GM15510 (cell line): ENCODE data around the gene EPG5.

Experiments
- POLR2A ChIP-seq: IDR thresholded peaks from 3 replicates; pipeline ENCODE4 v1.6.1; 2011; ENCODE audit warnings: borderline replicate concordance; ENCODE audit not compliant: insufficient read length; ENCODE audit errors: extremely low read depth

Gene EPG5

GRCh38 chr18:45821711-45822110 lies 145.4 kb downstream of the EPG5 start:
- no peak for TF ChIP-seq POLR2A

- no peak for TF ChIP-seq POLR2A
Observed at GRCh38 chr18:45821026-45821425, 146.1 kb downstream of the EPG5 start.

GRCh38 chr18:45820106-45820745 lies 146.9 kb downstream of the EPG5 start:
- TF ChIP-seq POLR2A, result no peak

- TF ChIP-seq POLR2A, result no peak
Observed at GRCh38 chr18:45817543-45817942, 149.6 kb downstream of the EPG5 start.

- no peak for TF ChIP-seq POLR2A
Observed at GRCh38 chr18:45806226-45806625, 160.9 kb downstream of the EPG5 start.

GRCh38 chr18:45805551-45805950 lies 161.6 kb downstream of the EPG5 start:
- TF ChIP-seq POLR2A, result no peak

GRCh38 chr18:45802814-45803492 lies 164.2 kb downstream of the EPG5 start:
- TF ChIP-seq POLR2A, result no peak

- TF ChIP-seq POLR2A, result no peak
Observed at GRCh38 chr18:45801416-45802004, 165.6 kb downstream of the EPG5 start.
